Transverse colon (tissue), 4 donors: Measurements from ENCODE around the gene ARAP1.

Source experiments
- EP300 ChIP-seq: sonication (generic); formaldehyde crosslinking; IDR thresholded peaks from one replicate; pipeline ENCODE4 v1.6.1; 2017; ENCODE audit warnings: antibody characterized with exemption, low read depth
- POLR2A ChIP-seq: fragments of 450-650 bp; IDR thresholded peaks from one replicate; pipeline ENCODE4 v1.6.1; 2016; ENCODE audit warnings: antibody characterized with exemption, mild to moderate bottlenecking, moderate library complexity
- POLR2AphosphoS5 ChIP-seq, 3 donors: sonication (generic); formaldehyde crosslinking; IDR thresholded peaks; one replicate each; pipeline ENCODE4 v1.6.1; 2016; ENCODE audit warnings: antibody characterized with exemption in 3 of 3
- TF ChIP-seq, protein P1 (sequence below), 5 experiments: fragments of 200-600 bp in 3 of 5; fragments of 450-650 bp in 2 of 5; sonication (generic) in 3 of 5; IDR thresholded peaks; 1 replicate in 2 of 5; 2 replicates in 3 of 5; pipeline ENCODE4 v1.5.1; 2016 to 2017; ENCODE audit warnings: antibody characterized with exemption in 5 of 5, inconsistent platforms in 3 of 5, mild to moderate bottlenecking in 2 of 5, moderate library complexity in 1 of 5

DNA sequence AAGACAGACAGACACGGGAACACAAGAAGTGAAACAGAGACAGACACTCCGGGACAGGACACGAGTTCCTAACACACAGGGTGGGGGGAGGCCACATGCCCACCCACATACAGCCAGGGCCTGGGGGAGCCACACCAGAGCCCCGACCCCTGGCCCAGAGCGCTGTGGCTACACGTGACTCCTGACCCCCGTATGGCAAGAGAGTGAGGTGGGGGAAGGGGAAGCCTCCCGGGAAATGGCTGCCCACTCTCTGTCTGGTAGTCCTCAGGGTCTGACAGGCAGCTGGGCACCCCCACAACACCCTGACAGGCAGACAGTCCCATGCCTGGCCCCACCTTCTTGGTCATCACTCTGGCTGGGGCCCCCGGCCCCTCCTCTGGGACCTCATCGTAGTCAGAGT lies 39.4 kb downstream of the ARAP1 start:
- TF ChIP-seq, protein P1, sequence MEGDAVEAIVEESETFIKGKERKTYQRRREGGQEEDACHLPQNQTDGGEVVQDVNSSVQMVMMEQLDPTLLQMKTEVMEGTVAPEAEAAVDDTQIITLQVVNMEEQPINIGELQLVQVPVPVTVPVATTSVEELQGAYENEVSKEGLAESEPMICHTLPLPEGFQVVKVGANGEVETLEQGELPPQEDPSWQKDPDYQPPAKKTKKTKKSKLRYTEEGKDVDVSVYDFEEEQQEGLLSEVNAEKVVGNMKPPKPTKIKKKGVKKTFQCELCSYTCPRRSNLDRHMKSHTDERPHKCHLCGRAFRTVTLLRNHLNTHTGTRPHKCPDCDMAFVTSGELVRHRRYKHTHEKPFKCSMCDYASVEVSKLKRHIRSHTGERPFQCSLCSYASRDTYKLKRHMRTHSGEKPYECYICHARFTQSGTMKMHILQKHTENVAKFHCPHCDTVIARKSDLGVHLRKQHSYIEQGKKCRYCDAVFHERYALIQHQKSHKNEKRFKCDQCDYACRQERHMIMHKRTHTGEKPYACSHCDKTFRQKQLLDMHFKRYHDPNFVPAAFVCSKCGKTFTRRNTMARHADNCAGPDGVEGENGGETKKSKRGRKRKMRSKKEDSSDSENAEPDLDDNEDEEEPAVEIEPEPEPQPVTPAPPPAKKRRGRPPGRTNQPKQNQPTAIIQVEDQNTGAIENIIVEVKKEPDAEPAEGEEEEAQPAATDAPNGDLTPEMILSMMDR (IDR thresholded peaks at IDR 0.05): no peak
- TF ChIP-seq POLR2AphosphoS5 (IDR thresholded peaks at IDR 0.05) (no peak), EP300 (no peak), POLR2A (no peak)
